Hematopoietic multipotent progenitor cell treated with erythropoietin and hydrocortisone succinate and interleukin-3 and kit ligand, for 15 days (in vitro differentiated cells): ENCODE data around the gene DICER1.

Source experiments
- DNase-seq: peaks from one replicate; pipeline ENCODE4 v3.0.0-alpha.2; 2015; ENCODE audit warnings: low spot score

The DICER1 gene

DNA sequence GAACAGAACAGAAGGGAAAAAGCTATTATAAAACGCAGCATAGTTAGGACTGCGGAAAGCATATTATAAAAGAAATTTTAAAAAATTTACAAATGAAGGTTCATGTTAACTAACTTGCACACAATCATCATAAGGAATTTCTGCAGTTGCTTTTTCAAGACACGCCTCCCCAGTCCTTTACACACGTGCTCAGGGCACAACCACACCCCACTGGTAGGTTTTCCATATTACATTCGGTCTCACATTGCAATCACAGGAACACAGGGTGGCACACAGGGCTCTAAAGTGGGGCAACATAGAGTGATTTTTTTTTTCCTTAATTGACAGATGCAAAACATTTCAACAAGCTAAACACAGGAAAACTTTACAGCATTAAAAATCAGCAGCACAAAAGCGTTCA is 69.7 kb downstream of the DICER1 start:
- DNase-seq: no peak

DNA sequence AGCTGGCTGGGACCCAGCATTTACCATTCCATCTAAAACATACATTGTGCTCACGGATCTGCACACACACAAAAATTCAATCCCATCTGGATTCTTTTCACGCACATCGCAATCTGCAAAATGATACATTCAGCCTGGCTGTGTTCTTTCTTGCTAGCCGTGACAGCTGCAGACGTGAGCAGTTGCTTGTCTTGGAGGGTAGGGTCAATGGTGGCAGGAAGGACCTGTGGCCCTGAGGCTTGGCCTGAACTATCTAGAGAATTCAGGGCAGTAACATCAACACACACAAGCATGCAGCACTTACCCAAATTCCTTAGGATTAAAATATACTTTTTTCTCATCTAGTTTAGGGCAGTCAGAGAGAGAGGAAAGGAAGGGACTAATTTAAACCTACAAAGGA is 72.0 kb downstream of the DICER1 start:
- no peak for DNase-seq

DNA sequence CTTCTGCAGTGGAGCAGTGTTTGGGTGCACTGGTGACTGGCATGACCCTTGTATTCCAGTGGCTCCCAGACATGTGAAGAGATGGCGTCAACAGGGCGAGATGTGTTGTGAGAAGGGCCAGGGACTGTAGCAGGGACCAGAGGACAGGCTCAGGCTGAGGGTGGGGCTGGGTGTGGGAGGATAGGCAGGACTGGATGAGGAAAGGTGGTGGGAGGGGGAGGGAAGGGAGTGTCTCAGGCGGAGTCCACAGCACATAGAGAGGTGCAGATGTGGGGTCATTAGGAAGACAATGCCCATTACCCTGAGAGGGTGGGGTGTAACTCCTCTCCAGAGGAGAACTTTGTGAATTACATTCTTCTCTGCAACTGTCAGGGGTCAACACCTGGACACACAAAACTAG is 78.5 kb downstream of the DICER1 start:
- no peak for DNase-seq

DNA sequence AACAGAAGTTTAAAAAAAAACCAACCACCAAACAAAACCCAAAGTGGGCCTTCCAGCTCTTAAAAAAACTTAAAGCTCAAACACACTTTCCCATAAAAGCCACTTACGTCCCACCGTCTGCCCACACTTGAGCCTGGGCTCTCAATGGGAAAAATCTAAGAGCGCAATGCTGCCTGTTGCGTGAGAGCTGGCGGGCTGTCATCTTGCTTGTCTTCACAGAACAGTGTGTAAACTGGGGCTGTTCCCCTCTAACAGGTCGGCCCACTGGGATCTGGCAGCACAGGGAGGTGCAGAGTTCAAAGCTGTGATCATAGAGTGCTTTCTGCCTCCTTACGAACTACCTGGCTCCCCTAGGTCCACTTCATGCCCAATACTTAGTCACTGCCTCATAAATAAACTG is 80.0 kb downstream of the DICER1 start:
- no peak for DNase-seq

DNA sequence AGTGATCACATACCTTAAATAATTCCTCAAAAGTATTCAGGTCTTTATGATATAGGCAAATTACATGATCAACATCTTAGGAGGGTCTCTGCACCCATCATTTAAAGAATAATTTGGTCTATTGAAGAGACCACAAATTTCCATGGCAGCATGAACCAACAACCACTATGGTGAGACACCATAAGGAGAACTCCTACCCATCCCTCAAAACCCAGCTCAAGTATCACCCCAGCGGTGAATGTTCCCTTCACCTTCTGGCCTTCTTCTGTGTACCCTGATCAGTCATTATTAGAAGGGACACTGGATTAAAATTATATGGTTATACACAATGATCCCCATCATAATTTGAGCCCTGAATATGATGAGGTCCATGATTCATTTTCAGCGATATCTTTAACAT is 81.5 kb downstream of the DICER1 start:
- no peak for DNase-seq

DNA sequence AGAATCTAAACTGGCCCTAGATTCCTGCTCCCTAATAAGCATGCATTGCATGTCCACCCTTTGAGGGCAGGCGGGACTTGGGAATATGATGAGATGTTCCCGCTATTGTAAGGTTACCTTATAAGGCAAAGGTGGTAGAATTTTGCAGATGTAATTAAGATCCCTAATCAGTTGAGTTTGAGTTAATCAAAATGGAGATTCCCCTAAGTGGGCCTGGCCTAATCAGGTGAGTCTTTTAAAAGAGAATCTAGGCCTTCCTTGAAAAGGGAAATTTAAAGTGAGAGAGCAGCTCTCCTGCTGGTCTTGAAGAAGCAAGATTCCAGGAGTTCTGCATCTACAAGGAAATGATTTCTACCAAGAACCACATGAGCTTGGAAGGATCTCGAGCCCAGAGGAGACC is 83.4 kb downstream of the DICER1 start:
- no peak for DNase-seq

DNA sequence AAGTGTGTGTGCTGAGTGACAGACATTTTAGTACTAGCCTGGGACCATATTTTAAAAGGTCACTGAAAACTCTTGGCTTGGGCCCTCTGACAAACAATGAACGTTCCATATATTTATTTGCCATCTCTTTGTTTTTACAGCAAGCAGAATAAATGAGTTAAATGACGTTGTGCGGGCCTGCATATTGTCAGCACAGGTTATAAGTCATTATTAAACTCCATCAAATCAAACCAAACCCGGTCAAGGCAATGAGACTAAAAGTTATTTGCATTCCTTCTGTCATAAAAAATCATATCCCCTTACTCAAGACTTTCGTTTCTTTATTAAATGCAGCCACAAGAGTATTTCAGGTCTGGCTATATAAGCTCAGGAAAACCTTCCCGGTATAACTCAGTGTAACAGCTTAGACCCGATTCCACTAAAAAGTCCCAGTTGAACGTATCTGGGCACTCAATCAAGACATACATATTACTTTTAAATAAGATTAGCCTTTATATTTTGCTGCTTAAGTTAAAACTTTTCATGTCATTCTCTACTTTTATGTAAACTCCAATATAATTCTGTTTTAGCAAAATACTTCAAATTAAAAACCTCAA is 84.9 kb downstream of the DICER1 start:
- no peak for DNase-seq

DNA sequence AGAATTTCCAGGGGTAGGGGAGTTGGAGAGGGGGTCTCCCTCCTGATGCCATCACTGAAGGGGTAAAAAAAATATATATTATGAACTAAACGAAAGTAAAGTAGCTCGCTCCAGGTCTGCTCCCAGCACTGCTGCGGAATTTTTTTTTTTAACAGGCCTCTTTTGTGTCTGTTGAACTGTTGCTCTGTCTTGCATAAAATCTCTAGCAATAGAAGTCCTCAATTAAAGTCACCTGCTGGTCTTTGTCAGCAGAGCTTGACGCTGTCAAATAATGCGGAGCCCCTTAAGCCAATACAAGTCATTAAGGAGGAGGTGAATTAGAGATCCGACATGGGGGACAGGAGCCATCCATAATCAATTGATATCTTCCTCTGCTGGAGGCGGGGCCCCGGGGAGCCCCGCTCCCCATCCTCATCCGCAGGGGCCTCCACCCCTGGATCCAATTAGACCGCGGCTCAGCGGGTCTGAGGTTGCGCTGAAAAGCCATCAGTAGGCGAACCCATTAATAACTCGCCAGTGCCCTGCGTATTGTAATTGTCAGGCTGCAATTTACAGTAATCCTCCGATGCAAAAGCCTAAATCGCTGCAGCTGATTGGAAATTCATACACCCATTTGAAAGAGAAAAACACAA is 85.6 kb downstream of the DICER1 start:
- no peak for DNase-seq

DNA sequence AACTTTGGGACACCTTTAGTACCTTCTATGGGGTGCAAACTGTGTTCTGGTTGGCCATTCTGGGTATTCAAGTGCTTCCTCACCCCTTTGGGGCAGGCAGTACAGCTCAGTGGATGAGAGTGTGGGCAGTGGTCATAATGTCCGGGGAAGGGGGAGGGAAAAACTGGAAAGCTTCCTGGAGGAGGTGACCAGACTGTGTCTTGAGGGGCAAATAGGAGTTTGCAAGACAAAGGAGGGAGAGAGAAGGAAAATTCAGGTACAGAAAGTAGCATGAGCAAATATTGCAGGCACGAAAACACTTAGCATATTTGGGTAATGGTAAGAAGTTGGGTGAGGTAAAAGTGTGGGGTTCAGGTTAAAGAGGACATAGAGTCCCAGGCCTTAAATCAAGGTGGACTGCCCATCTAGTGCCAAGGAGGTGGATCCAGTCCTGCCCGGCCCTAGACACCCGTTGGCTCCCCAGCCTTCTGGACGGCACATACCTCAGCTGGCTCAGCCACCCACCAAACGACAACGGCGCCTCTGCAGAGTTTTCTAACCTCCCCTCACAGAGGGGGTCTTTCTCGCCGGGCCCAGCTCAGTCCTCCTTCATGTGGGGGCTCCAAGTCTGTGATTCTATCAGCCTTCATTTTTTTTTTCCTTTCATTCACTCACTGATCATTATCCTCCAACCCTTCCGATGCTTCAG is 86.4 kb downstream of the DICER1 start:
- no peak for DNase-seq

DNA sequence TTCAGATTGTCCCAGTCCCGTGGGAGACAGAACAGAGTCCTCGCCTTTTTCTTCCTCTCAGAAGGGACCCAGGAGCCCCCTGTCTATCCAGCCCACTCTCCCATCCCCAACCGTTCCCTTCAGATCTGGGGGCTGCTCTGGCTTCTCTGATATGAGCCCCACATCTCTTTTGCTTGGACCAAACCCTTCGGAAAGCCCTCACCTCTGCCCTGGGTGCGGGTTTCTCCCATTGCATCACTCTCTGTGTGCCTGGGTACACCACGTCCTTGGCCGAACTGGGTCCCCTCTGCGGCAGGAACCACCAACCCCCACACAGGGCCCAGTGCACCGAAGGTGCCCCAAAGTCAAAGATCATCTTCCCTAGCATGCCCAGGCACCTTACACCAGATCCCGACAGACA is 87.8 kb downstream of the DICER1 start:
- DNase-seq: no peak

DNA sequence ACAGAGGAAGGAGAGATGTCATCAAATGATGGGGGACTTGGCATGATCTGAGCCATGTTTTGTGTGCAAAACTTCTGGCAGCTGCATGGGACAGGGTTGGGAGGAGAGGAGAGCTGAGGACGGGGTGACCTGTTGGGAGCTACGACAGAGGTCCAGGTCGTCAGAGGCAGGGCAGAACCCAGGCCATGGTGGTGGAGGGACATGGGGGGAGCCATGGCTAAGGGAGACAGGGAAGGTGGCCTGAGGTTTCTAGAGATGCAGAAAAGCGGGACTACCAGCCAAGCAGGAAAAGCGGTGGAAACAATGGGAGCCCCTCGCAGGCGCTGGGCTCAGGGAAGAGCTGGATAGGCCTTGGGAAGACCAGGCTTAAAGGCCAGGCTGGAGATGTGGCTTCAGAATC is 88.3 kb downstream of the DICER1 start:
- no peak for DNase-seq

DNA sequence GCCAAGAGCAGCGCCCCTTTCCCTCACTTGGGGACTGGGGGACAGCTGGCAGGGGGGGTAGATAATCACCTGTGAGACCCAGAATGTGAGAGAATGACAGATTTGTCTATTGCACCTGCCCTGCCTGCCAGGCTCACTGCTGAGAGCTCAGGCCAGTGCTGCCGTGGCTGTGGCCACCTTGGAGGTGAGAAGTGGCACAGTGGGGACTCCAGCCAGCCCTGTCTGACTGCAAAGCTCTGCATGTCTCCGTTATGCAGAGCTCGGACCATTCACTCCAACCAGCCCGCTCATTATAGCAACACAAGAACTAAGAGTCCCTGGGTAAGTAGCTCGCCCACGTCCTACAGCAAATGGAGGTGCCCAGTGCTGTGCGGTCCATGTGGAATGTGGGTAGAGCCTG is 88.8 kb downstream of the DICER1 start:
- DNase-seq: no peak

DNA sequence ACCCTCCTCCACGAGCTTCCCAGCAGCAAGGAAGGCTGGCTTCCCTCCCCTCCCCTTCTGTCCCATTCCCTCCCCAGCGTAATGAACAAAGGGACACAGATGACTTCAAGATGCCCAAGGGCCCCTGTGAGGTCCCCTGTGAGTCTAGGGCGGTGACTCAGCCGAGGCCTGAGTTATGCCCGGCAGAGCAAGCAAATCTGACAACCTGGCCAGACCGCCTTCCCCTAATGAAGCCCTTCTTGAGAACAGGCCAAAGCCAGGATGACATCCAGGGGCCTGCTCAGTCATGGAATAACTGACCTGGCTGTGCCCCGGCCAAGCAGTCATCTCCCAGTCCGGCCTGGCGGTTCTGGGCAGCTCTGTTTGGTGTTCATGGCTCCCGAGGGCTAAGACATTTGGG is 89.2 kb downstream of the DICER1 start:
- DNase-seq: no peak

DNA sequence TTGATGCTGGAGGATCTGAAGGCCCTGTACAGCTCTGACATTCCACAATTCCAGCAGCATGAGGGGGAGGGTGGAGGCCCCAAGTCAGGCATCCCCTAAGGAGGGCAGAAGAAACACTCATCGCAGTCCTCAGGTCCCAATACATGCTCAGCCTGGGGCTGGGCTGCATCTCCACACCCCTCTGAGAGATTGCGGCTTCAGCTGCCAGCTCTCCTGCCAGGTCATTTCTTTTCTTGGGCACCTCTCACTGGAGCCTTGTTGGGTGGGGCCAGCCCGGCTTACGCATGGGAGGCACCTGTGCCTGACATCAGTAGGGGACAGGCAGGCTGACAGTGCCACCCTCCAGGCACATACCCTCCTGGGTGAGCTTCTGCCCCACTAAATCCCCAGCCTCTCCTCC is 89.8 kb downstream of the DICER1 start:
- DNase-seq: no peak

DNA sequence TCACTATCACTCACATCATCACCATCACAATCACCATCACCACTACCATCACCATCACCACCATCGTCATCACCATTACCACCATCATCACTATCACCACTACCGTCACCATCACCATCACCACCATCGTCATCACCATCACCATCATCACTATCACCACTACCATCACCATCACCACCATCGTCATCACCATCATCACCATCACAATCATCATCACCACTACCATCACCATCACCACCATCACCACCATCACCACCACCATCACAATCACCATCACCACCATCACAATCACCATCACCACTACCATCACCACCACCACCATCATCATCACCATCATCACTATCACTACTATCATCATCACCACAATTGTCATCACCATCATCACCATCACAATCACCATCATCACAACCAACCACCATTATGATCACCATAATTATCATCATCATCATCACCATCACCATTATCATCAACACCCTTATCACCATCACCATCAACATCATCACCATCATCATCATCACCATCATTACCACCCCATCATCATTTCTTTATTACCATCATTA is 90.8 kb downstream of the DICER1 start:
- no peak for DNase-seq

DNA sequence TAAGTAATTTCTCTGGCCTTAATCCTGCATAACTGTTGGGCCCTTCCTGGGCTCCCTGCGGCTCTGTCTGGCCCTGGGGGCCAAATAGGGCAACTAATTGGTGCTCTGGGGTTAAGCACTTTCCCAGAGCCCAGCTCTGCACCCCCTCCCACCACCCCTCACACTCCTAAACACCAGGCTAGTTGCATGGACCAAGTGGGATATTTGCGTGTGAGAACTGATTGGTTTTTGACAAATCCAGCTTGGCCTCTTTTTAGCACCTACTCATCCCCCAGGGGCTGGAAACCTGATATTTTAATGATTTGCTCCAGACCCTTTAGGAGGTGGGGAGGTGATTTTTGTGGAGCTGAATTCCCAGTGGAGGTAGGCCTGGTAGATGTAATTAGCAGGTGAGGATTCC is 91.9 kb downstream of the DICER1 start:
- DNase-seq: no peak

DNA sequence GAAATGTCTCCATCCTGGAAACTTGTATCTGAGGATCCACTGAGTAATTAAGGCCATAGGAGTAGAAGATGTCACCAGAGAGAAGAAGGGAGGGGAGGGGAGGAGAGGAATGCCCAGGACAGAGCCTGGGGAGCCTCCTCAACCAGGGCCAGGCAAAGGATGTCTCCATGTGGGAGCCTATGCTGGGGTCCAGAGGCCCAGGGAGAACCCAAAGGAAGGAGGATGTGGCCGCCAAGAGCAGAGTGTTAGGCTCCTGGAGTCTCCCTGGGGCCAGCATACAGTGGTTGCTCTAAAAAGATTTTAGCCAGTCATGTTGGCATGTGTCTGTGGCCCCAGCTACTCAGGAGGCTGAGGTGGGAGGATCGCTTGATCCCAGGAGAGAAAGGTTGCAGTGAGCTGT is 92.6 kb downstream of the DICER1 start:
- no peak for DNase-seq

DNA sequence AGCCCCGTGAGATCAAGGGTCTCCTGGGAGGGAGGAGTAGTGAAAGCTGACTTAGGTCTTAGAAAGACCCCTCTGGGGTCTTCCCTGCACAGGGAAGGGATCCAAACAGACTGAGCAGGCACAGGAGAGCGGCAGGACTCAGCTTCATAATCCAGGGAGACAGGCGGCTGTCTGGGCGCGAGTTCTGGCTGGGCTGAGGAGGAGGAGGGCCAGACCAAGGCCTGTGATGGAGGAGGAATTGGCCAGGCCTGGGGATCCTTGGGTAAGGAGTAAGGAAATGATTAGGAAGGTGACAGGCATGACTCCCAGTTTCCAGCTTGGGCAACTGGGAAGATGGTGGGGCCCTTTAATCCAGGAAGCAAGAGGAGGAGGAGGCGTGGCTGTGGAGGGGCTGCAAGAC is 93.1 kb downstream of the DICER1 start:
- no peak for DNase-seq

DNA sequence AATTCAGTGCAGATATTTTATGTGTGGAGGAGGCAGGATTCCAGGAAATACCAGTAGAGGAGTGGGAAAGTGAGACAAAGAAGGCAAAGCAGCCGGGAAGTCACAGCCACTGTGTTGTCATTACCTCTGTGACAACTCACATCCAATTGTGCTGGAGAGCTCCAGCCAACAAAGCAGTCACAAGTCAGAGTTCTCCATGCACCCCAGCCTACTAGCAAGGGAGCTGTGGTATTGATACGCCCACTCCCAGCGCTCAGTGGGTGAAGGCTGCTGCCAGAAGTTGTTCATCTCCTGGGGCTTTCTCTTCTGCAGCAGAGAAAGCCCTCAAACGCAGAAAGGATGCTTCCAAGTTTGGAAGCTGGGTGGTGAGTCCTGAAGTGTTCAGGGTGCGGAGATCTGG is 93.9 kb downstream of the DICER1 start:
- DNase-seq: no peak

DNA sequence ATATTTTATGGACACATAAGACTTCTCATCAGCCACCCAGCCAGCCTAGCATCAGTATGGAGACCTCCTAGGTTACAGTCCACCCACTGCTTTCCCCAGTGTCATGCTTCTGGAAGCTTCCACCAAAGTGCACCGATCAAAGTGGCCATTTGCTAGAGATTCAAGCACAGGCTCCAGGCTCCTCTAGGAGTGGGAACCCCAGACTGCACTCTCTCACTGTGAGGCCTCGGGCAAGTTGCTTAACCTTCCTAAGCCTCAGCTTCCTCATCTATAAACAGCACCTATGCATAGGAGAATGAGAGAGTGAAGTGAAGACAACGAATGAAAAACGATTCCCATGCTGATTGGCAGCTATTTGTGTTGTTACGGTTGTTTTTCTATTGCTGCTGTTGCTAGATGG is 94.4 kb downstream of the DICER1 start:
- DNase-seq: no peak

DNA sequence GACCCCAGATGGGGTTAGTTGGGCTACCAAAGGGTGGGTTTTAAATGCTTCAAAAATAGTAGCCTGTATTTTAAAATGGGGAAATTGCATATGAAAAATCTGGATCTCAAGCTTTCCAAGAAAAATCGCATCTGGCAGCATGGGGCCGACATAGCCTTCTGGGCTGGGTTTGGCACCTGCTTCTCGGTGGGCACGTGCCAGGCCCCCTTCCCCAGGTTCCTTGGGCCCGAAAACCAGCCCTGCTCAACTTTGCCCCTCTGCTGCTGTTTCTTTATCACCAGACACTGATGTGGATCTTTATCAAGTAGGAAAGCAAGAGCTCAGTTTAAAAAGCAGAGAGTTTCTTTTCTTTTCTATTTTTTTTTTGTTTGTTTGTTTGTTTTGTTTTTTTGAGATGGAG is 95.1 kb downstream of the DICER1 start:
- no peak for DNase-seq

DNA sequence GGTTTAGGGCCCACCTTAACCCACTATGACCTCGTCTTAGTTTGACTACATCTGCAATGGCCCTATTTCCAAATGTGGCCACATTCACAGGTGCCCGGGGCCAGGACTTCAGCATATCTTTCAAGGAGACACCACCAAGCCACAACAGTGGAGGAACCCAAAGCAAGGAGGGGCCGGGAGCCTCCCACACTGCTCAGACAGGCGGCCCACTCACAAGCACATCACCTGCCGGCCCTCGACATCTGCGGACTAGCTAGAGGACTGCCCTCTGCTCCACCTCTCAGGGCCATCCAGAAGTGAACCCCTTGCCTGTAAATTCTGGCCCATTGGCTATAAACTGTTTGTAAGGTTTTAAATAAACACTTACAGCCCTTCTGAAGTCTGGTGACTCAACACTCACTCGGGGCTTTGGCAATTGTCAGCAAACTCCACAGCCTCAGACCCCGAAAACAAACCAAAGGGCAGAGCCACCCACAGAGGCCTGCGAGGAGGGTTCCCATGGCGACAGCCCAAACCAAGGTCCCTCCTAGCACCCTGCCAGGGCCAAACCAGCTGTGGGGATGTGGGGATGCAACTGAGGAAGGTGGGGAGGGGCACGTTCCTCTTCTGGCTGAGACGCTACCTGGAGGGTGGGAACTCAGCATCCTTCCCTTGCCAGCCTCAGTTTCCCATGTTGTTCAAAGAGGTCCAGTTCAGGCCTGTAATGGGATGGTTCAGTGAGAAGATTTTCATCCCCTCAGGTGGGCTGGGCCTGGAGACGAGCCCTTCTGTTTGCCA is 95.8 kb downstream of the DICER1 start:
- DNase-seq: no peak

DNA sequence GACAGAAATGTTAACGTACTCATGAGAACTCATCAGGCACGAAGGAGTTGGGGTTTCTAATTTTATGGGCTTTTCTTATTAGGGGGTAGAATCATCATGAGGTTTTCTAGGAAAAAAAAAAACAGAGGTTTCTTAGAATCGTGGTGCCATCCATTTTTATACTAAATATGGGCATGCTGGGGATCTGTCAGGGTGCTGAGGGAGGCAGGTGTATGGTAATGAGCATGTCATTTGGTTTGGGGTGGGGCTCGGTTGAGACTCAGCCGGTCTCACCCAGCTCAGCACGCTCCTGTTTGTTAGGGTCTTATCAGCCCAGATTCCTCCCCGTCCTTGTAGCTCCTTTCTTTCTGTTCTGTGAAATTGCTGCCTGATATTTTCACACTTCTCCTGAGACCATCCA is 98.2 kb downstream of the DICER1 start:
- no peak for DNase-seq
